Naive thymus-derived CD4-positive, alpha-beta T cell (primary cell): Measurements from ENCODE around the gene ZAP70. TPM values are rescaled to one million over a fixed set of nuclear protein-coding genes. Genes with fewer than 3 reads are reported as not detected.

ENCODE experiments used
- ATAC-seq: fragments of 150-1000 bp; cut with Tn5 transposase; 2 replicates; pipeline ENCODE4 v1.10.0; 2021; ENCODE audit warnings: mild to moderate bottlenecking, moderate library complexity
- CTCF ChIA-PET: fragments of 350-600 bp; sonication (Branson Sonifier 250); formaldehyde crosslinking; loops from one replicate; lab custom pipeline; 2021; ENCODE audit warnings: antibody characterized with exemption; lab: Charles Lee
- POLR2A ChIA-PET: fragments of 350-600 bp; sonication (Branson Sonifier 250); formaldehyde crosslinking; loops from one replicate; lab custom pipeline; 2021; ENCODE audit warnings: antibody characterized with exemption, inconsistent platforms; lab: Charles Lee
- DNase-seq, 9 donors: peaks; one replicate each; pipeline versions ENCODE4 v3.0.0 to v3.0.0-alpha.2; 2020 to 2022; ENCODE audit warnings: mixed read lengths in 1 of 9
- H3K27ac ChIP-seq: one replicate; pipeline ENCODE4 v1.7.0; 2013; ENCODE audit warnings: mild to moderate bottlenecking, low read depth, low read length, moderate library complexity
- H3K27me3 ChIP-seq, 2 donors: one replicate each; pipeline ENCODE4 v1.7.0; 2013; ENCODE audit warnings: low read length in 2 of 2, mild to moderate bottlenecking in 2 of 2, moderate library complexity in 2 of 2; ENCODE audit not compliant: control insufficient read depth in 2 of 2, insufficient read depth in 2 of 2
- H3K36me3 ChIP-seq, 3 experiments: 1 replicate in 2 of 3; 2 replicates in 1 of 3; pipeline ENCODE4 v1.7.0; 2013; ENCODE audit warnings: low read length in 3 of 3, mild to moderate bottlenecking in 3 of 3, moderate library complexity in 1 of 3; ENCODE audit not compliant: insufficient read depth in 3 of 3, control insufficient read depth in 2 of 3
- H3K4me1 ChIP-seq, 2 donors: one replicate each; pipeline ENCODE4 v1.7.0; 2013; ENCODE audit warnings: low read length in 2 of 2, mild to moderate bottlenecking in 2 of 2, moderate library complexity in 1 of 2; ENCODE audit not compliant: control insufficient read depth in 2 of 2, insufficient read depth in 2 of 2
- H3K4me3 ChIP-seq: 2 replicates; pipeline ENCODE4 v1.7.0; 2013; ENCODE audit warnings: mild to moderate bottlenecking, low read length
- H3K9me3 ChIP-seq, 3 experiments: 1 replicate in 2 of 3; 2 replicates in 1 of 3; pipeline ENCODE4 v1.7.0; 2013; ENCODE audit warnings: low read length in 3 of 3; ENCODE audit not compliant: control insufficient read depth in 2 of 3
- H3K27ac Mint-ChIP-seq, 9 donors: one replicate each; pipeline ENCODE4 v1.8.0; 2020 to 2022; ENCODE audit warnings: mixed read lengths in 9 of 9, mild to moderate bottlenecking in 8 of 9, moderate library complexity in 5 of 9, inconsistent platforms in 2 of 9
- H3K27me3 Mint-ChIP-seq, 5 donors: one replicate each; pipeline ENCODE4 v1.8.0; 2021 to 2022; ENCODE audit warnings: mixed read lengths in 5 of 5, mild to moderate bottlenecking in 1 of 5
- H3K36me3 Mint-ChIP-seq, 5 donors: one replicate each; pipeline ENCODE4 v1.8.0; 2020 to 2022; ENCODE audit warnings: mixed read lengths in 5 of 5, mild to moderate bottlenecking in 3 of 5, inconsistent platforms in 1 of 5
- H3K4me1 Mint-ChIP-seq, 7 donors: one replicate each; pipeline ENCODE4 v1.8.0; 2020 to 2022; ENCODE audit warnings: mixed read lengths in 7 of 7, mild to moderate bottlenecking in 3 of 7, inconsistent platforms in 1 of 7
- H3K4me3 Mint-ChIP-seq, 10 donors: one replicate each; pipeline ENCODE4 v1.8.0; 2020 to 2022; ENCODE audit warnings: mild to moderate bottlenecking in 10 of 10, mixed read lengths in 10 of 10, moderate library complexity in 6 of 10, inconsistent platforms in 2 of 10
- H3K9me3 Mint-ChIP-seq, 11 donors: one replicate each; pipeline ENCODE4 v1.8.0; 2020 to 2022; ENCODE audit warnings: mixed read lengths in 11 of 11, mild to moderate bottlenecking in 4 of 11, inconsistent platforms in 1 of 11, moderate library complexity in 1 of 11
- intact Hi-C, 2 donors: fragments of 100-400 bp; cut with micrococcal nuclease; formaldehyde crosslinking; loops; one replicate each; pipeline ENCODE4 v1.15.1; 2023
- polyA plus RNA-seq, 2 donors: library from polyadenylated mRNA; unstranded; fragments of 300-500 nt; fragmentation: Illumina TruSeq; gene quantifications; one replicate each; pipeline ENCODE4 v1.2.3, GENCODE V29; 2021
- total RNA-seq, 6 experiments: library from RNA in 5 of 6; stranded (reverse) in 5 of 6; gene quantifications; 1 replicate in 5 of 6; 2 replicates in 1 of 6; pipeline ENCODE4 v1.2.3 and lab custom pipeline; 2021 to 2026

ZAP70 gene
- total and polyA plus RNA-seq, 7 experiments from 2014 or later: 105 to 432 (median 358) TPM

DNA sequence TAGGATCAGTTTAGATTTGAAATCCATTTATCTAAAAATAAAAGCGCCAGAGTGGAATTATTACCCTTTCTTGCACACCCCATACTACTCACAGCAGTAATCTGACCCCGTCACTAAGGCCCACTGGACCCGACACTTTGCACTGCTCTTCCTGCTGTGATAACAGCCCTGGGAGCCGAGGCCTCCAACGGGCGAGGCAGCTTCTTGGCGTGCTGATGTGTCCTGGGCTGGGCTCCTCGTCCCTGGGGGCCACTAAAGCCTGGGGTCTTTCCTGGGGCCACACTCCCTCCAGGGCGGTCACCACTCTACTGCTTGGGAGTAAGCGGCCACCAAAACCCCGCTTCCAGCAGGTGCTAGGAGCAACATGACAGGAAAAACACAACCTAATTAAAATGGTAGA is 61.7 kb downstream of the ZAP70 start:
- CTCF ChIA-PET: interaction anchor here (1.7 kb wide), 1 partner anchor 75 kb away, joined by 5 read pairs; no protein-coding TSS in a partner anchor
- intact Hi-C loops: no loop called here
- POLR2A ChIA-PET: interaction anchor here (0.5 kb wide), 1 partner anchor 134 kb away, joined by 4 read pairs; no protein-coding TSS in a partner anchor
- Mint-ChIP-seq H3K27me3 (no peaks in the 10 kb centered on the region), H3K36me3 (peaks cover 5 to 56% (median 13%) of the 10 kb centered on the region in 5 donors), H3K4me3 (no peak overlapping the region), H3K4me1 (peaks cover 0 to 8% (median 5%) of the 10 kb centered on the region in 7 donors), H3K9me3 (peaks cover 0 to 3% (median 0%) of the 10 kb centered on the region in 11 donors), H3K27ac (peak overlapping the region in 1 of 9 donors; percentile 32)
- ATAC-seq: no peak
- no peak for DNase-seq
- no peaks in the 10 kb centered on the region for H3K4me1 ChIP-seq
- no peak overlapping the region for H3K27ac ChIP-seq
- no peak overlapping the region for H3K4me3 ChIP-seq
- H3K36me3 ChIP-seq: peaks cover 0 to 35% (median 0%) of the 10 kb centered on the region in 3 experiments
- no peaks in the 10 kb centered on the region for H3K9me3 ChIP-seq
- H3K27me3 ChIP-seq: no peaks in the 10 kb centered on the region

DNA sequence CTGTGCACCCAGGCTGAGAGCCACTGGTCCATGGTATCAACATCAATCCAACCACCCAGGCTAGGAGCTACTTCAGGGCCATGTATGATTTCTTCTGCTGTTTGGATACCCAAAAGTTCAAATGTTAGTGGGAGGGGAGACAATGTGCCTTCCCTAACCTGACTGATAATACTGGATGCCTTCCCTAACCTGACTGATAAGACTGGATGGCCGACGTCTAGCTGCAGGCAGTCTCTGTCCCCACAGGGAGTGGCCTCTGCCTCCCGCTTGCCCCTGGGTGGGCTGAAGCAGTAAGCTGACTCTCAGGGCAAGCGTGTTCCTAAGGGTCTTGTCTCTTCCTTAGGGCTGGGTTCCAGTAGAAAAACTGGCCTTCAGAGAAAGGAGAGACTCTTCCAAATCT is 65.8 kb downstream of the ZAP70 start:
- Histone ChIP-seq H3K27me3 (no peaks in the 10 kb centered on the region), H3K36me3 (peaks cover 0 to 17% (median 0%) of the 10 kb centered on the region in 3 experiments), H3K4me3 (no peak overlapping the region), H3K27ac (no peak overlapping the region), H3K9me3 (no peaks in the 10 kb centered on the region), H3K4me1 (no peaks in the 10 kb centered on the region)
- POLR2A ChIA-PET: no interaction called here
- no peaks in the 10 kb centered on the region for H3K27me3 Mint-ChIP-seq
- ATAC-seq (no peak), DNase-seq (no peak)
- H3K36me3 Mint-ChIP-seq: peaks cover 9 to 47% (median 15%) of the 10 kb centered on the region in 5 donors
- H3K4me1 Mint-ChIP-seq: peaks cover 0 to 9% (median 5%) of the 10 kb centered on the region in 7 donors
- H3K4me3 Mint-ChIP-seq: no peak overlapping the region
- CTCF ChIA-PET: interaction anchor here (0.8 kb wide), 1 partner anchor 27 kb away, joined by 4 read pairs; no protein-coding TSS in a partner anchor
- peak overlapping the region in 1 of 9 donors; percentile 30 for H3K27ac Mint-ChIP-seq
- intact Hi-C loops: no loop called here
- H3K9me3 Mint-ChIP-seq: peaks cover 0 to 3% (median 0%) of the 10 kb centered on the region in 11 donors

DNA sequence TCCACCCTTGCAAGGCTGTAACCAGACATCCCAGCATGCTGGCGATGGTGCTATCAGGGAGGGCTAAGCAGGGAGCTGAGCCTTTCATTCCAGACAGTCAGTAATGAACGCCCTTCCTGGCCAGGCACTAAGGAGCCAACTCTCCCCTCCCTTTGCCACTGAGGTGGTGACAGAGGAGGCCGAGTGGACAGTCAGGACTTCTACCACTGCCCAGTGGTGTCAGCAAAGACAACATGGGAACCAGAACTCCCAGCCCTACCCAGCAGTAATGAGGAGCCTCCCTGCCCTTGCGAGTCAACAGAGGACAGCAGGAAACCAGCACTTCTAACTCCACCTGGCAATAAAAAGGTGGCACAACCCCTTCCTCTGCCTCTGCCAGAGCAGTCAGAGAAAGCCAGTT is 68.6 kb downstream of the ZAP70 start:
- DNase-seq (no peak), ATAC-seq (no peak)
- intact Hi-C loops: no loop called here
- H3K4me3 Mint-ChIP-seq: no peak overlapping the region
- H3K4me1 Mint-ChIP-seq: peaks cover 0 to 9% (median 0%) of the 10 kb centered on the region in 7 donors
- ChIA-PET POLR2A (no interaction called here), CTCF (no interaction called here)
- Histone ChIP-seq H3K9me3 (no peaks in the 10 kb centered on the region), H3K27me3 (no peaks in the 10 kb centered on the region), H3K4me3 (no peak overlapping the region), H3K27ac (no peak overlapping the region), H3K36me3 (no peaks in the 10 kb centered on the region), H3K4me1 (no peaks in the 10 kb centered on the region)
- peaks cover 8 to 34% (median 9%) of the 10 kb centered on the region in 5 donors for H3K36me3 Mint-ChIP-seq
- H3K27me3 Mint-ChIP-seq: no peaks in the 10 kb centered on the region
- peaks cover 0 to 3% (median 0%) of the 10 kb centered on the region in 11 donors for H3K9me3 Mint-ChIP-seq
- H3K27ac Mint-ChIP-seq: no peak overlapping the region

DNA sequence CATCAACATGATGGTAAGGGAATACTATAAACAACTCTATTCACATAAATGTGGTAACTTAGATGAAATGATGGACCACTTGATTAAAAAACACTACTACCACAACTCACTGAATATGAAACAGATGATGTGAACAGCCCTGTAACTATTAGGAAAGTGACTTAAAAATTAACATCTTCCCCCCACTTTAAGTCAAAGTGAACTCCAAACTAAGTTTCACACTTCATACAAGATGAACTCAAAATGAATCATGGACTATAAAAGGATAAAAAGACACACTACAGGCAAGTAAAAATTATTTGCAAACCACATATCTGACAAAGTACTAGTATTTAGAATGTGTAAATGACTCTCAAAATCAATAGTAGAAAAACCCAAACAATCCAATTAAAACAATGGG is 71.6 kb downstream of the ZAP70 start:
- Histone ChIP-seq H3K4me1 (no peaks in the 10 kb centered on the region), H3K27me3 (no peaks in the 10 kb centered on the region), H3K36me3 (peaks cover 0 to 20% (median 0%) of the 10 kb centered on the region in 3 experiments), H3K4me3 (no peak overlapping the region), H3K27ac (no peak overlapping the region), H3K9me3 (no peaks in the 10 kb centered on the region)
- intact Hi-C loops: no loop called here
- Mint-ChIP-seq H3K9me3 (no peaks in the 10 kb centered on the region), H3K4me1 (peaks cover 0 to 9% (median 0%) of the 10 kb centered on the region in 7 donors), H3K36me3 (peaks cover 0 to 31% (median 13%) of the 10 kb centered on the region in 5 donors), H3K4me3 (no peak overlapping the region), H3K27me3 (no peaks in the 10 kb centered on the region), H3K27ac (no peak overlapping the region)
- POLR2A ChIA-PET: no interaction called here
- CTCF ChIA-PET: no interaction called here
- no peak for DNase-seq
- no peak for ATAC-seq

DNA sequence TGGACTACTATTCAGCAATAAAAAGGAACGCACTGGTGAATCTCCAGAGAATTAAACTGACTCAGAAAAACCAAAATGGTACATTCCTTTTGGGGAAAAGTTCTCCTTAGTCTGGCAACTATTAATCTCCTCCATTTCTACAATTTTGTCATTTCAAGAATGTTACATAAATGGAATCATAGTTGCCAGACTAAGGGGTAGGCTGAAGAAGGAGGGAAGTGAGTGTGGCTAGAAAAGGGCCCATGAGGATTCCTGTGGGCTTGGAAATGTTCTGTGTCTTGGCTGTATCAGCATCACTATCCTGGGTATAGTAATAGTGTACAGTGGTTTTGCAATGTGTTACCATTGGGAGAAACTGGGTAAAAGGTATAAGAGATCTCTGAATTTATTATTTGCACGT is 72.4 kb downstream of the ZAP70 start:
- CTCF ChIA-PET: no interaction called here
- Histone ChIP-seq H3K4me1 (no peaks in the 10 kb centered on the region), H3K9me3 (no peaks in the 10 kb centered on the region), H3K4me3 (no peak overlapping the region), H3K27me3 (no peaks in the 10 kb centered on the region), H3K27ac (no peak overlapping the region), H3K36me3 (peaks cover 0 to 24% (median 1%) of the 10 kb centered on the region in 3 experiments)
- intact Hi-C loops: no loop called here
- Mint-ChIP-seq H3K36me3 (peaks cover 2 to 30% (median 13%) of the 10 kb centered on the region in 5 donors), H3K4me1 (peaks cover 0 to 9% (median 0%) of the 10 kb centered on the region in 7 donors), H3K27ac (peak overlapping the region in 2 of 9 donors; percentile 6 to 15), H3K9me3 (no peaks in the 10 kb centered on the region), H3K27me3 (no peaks in the 10 kb centered on the region), H3K4me3 (no peak overlapping the region)
- POLR2A ChIA-PET: no interaction called here
- ATAC-seq (no peak), DNase-seq (no peak)

DNA sequence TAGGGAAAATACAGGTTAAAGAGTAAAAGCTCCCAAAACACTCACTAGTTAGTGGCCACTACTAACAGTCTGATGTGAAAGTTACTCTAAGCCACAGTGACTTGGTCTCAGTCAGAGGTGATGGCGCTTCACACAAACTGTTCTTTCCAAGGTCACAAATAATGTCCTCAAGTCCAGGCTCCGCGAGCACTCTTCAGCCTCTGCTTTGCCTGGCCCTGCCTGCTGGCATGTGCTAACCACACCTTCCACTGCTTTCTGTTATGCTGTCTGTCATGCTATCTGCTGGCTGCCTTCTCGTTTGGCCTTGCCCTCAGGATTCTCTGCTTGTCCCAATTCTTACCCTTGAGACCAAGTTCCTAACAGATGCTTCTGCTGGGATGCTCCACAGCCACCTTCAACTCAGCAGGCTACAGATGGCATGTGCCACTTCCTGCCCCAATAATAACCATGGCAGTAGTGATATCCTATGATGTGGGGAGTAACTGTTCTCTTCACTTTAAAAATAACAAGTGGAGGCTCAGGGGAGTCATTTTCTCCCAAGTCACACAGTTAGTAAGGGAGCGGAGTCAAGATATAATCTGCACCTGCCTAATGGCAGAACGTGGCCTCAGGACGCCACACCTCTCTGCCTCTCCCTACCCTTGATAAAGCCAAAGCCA is 75.7 kb downstream of the ZAP70 start:
- Mint-ChIP-seq H3K4me3 (no peak overlapping the region), H3K9me3 (no peaks in the 10 kb centered on the region), H3K27ac (peak overlapping the region in 1 of 9 donors; percentile 43), H3K36me3 (peaks cover 9 to 48% (median 24%) of the 10 kb centered on the region in 5 donors), H3K27me3 (no peaks in the 10 kb centered on the region), H3K4me1 (peaks cover 0 to 6% (median 0%) of the 10 kb centered on the region in 7 donors)
- ATAC-seq: no peak
- no peaks in the 10 kb centered on the region for H3K9me3 ChIP-seq
- intact Hi-C loops: no loop called here
- POLR2A ChIA-PET: no interaction called here
- peaks cover 6 to 42% (median 10%) of the 10 kb centered on the region in 3 experiments for H3K36me3 ChIP-seq
- no peaks in the 10 kb centered on the region for H3K27me3 ChIP-seq
- no peak for DNase-seq
- no peak overlapping the region for H3K27ac ChIP-seq
- no peak overlapping the region for H3K4me3 ChIP-seq
- CTCF ChIA-PET: no interaction called here
- no peaks in the 10 kb centered on the region for H3K4me1 ChIP-seq
